Gastrocnemius medialis (tissue), 4 donors: Measurements from ENCODE around the gene TMPRSS9. TPM values are rescaled to one million over a fixed set of nuclear protein-coding genes. Genes with fewer than 3 reads are reported as not detected.

Source experiments
- ATAC-seq, 2 donors: fragments of 150-250 bp; one replicate each; pipeline ENCODE4 v1.9.1; 2016
- DNase-seq, 2 donors: peaks; one replicate each; pipeline ENCODE4 v3.0.0-alpha.2; 2019
- H3K27ac ChIP-seq, 4 donors: fragments of 200-600 bp; sonication (generic); 1 replicate in 1 of 4; 2 replicates in 3 of 4; pipeline ENCODE4 v1.5.1; 2016 to 2018; ENCODE audit warnings: mild to moderate bottlenecking in 2 of 4, moderate library complexity in 1 of 4
- H3K27me3 ChIP-seq, 3 donors: fragments of 200-600 bp; sonication (generic) in 2 of 3; 1 replicate in 1 of 3; 2 replicates in 2 of 3; pipeline versions ENCODE4 v1.5.1 to v1.6.0; 2016 to 2019; ENCODE audit warnings: mild to moderate bottlenecking in 1 of 3, moderate library complexity in 1 of 3
- H3K36me3 ChIP-seq, 2 donors: fragments of 200-600 bp; sonication (generic) in 1 of 2; one replicate each; pipeline ENCODE4 v1.5.1; 2017 to 2018
- H3K4me1 ChIP-seq, 2 donors: fragments of 200-600 bp; sonication (generic) in 1 of 2; one replicate each; pipeline ENCODE4 v1.5.1; 2016 to 2017; ENCODE audit warnings: mild to moderate bottlenecking in 2 of 2
- H3K4me3 ChIP-seq, 4 donors: fragments of 200-600 bp; sonication (generic) in 3 of 4; 1 replicate in 1 of 4; 2 replicates in 3 of 4; pipeline ENCODE4 v1.5.1; 2016 to 2019; ENCODE audit warnings: mild to moderate bottlenecking in 2 of 4
- H3K9me3 ChIP-seq, 3 donors: fragments of 200-600 bp; sonication (generic) in 2 of 3; 1 replicate in 1 of 3; 2 replicates in 2 of 3; pipeline ENCODE4 v1.5.1; 2016 to 2019
- CTCF ChIP-seq, 5 experiments: fragments of 450-650 bp in 3 of 5; fragments of 200-600 bp in 2 of 5; sonication (generic) in 2 of 5; IDR thresholded peaks in 4 of 5; conservative IDR thresholded peaks in 1 of 5; 1 replicate in 4 of 5; 2 replicates in 1 of 5; pipeline ENCODE4 v1.5.1; 2016 to 2019; ENCODE audit warnings: antibody characterized with exemption in 5 of 5, mild to moderate bottlenecking in 3 of 5, moderate library complexity in 3 of 5
- POLR2A ChIP-seq, 2 donors: fragments of 450-650 bp; IDR thresholded peaks; one replicate each; pipeline ENCODE4 v1.6.1; 2017; ENCODE audit warnings: antibody characterized with exemption in 2 of 2, mild to moderate bottlenecking in 2 of 2, moderate library complexity in 2 of 2
- in situ Hi-C, 4 donors: fragments of 200-750 bp; cut with MboI; loops; one replicate each; pipeline versions ENCODE4 v1.15.0 to v1.8.0; 2017; ENCODE audit warnings: low sequenced_read_pairs in 4 of 4
- intact Hi-C: fragments of 100-400 bp; cut with DNase I; formaldehyde crosslinking; loops from one replicate; pipeline ENCODE4 v1.15.1; 2023; ENCODE audit warnings: low total_unique reads
- total RNA-seq, 4 donors: library from RNA; depleted of rRNA; stranded (reverse); fragments of >200 nt; gene quantifications; one replicate each; pipeline versions ENCODE4 v1.1.0 to v1.2.3, GENCODE V29; 2016

TMPRSS9 gene
- total RNA-seq, 4 donors from 2014 or later, result not detected

- Histone ChIP-seq H3K27me3 (no peaks in the 10 kb centered on the region), H3K36me3 (no peaks in the 10 kb centered on the region), H3K27ac (peak overlapping the region; percentile 81 to 96 (median 91)), H3K4me3 (peak overlapping the region in 2 of 4 donors; percentile 32 to 84), H3K9me3 (no peaks in the 10 kb centered on the region), H3K4me1 (peaks cover 58 to 60% of the 10 kb centered on the region in 2 donors)
- intact Hi-C loops (loop anchor here (5.0 kb wide), 1 partner anchor 117 kb away; no protein-coding TSS in a partner anchor), in situ Hi-C loops (no loop called here)
- ATAC-seq (no peak), DNase-seq (no peak)
- TF ChIP-seq POLR2A (IDR thresholded peaks at IDR 0.05) (no peak), CTCF (IDR thresholded peaks at IDR 0.05 in 4 of 5, conservative IDR thresholded peaks at IDR 0.05 in 1 of 5) (no peak)
These were observed 29.8 kb upstream of the TMPRSS9 start for GRCh38 chr19:2330255-2330631.

- intact Hi-C loops (loop anchor here (5.0 kb wide), 1 partner anchor 117 kb away; no protein-coding TSS in a partner anchor), in situ Hi-C loops (no loop called here)
- Histone ChIP-seq H3K4me3 (peak overlapping the region; percentile 8 to 84 (median 22)), H3K4me1 (peaks cover 58 to 60% of the 10 kb centered on the region in 2 donors), H3K9me3 (no peaks in the 10 kb centered on the region), H3K36me3 (no peaks in the 10 kb centered on the region), H3K27me3 (no peaks in the 10 kb centered on the region), H3K27ac (peak overlapping the region; percentile 81 to 96 (median 91))
- ATAC-seq (peak; percentile 87 to 88), DNase-seq (peak; percentile 84 to 95)
- TF ChIP-seq POLR2A (IDR thresholded peaks at IDR 0.05), result peak; percentile 69 to 77
- no peak for TF ChIP-seq CTCF (IDR thresholded peaks at IDR 0.05 in 4 of 5, conservative IDR thresholded peaks at IDR 0.05 in 1 of 5)
These were observed 29.3 kb upstream of the TMPRSS9 start for GRCh38 chr19:2330632-2331284.

GRCh38 chr19:2331601-2332246 lies 28.3 kb upstream of the TMPRSS9 start:
- in situ Hi-C loops (no loop called here), intact Hi-C loops (loop anchor here (5.0 kb wide), 1 partner anchor 116 kb away; no protein-coding TSS in a partner anchor)
- H3K9me3 ChIP-seq, result no peaks in the 10 kb centered on the region
- ATAC-seq, result no peak
- no peak for DNase-seq
- peak overlapping the region in 1 of 4 donors; percentile 23 for H3K4me3 ChIP-seq
- TF ChIP-seq POLR2A (IDR thresholded peaks at IDR 0.05), result no peak
- no peaks in the 10 kb centered on the region for H3K36me3 ChIP-seq
- peak overlapping the region; percentile 81 to 96 (median 91) for H3K27ac ChIP-seq
- H3K4me1 ChIP-seq, result peaks cover 55 to 60% of the 10 kb centered on the region in 2 donors
- H3K27me3 ChIP-seq, result no peaks in the 10 kb centered on the region

GRCh38 chr19:2332341-2333026 lies 27.6 kb upstream of the TMPRSS9 start:
- H3K27me3 ChIP-seq, result no peaks in the 10 kb centered on the region
- no peak for TF ChIP-seq POLR2A (IDR thresholded peaks at IDR 0.05)
- TF ChIP-seq CTCF (IDR thresholded peaks at IDR 0.05 in 4 of 5, conservative IDR thresholded peaks at IDR 0.05 in 1 of 5), result no peak
- ATAC-seq (peak in 1 of 2 donors; percentile 8), DNase-seq (peak in 1 of 2 donors; percentile 52)
- peak overlapping the region; percentile 81 to 96 (median 91) for H3K27ac ChIP-seq
- peak overlapping the region in 1 of 4 donors; percentile 32 for H3K4me3 ChIP-seq
- H3K9me3 ChIP-seq, result no peaks in the 10 kb centered on the region
- H3K4me1 ChIP-seq, result peaks cover 48 to 53% of the 10 kb centered on the region in 2 donors
- intact Hi-C loops, result loop anchor here (5.0 kb wide), 1 partner anchor 115 kb away; no protein-coding TSS in a partner anchor
- in situ Hi-C loops, result no loop called here
- H3K36me3 ChIP-seq, result no peaks in the 10 kb centered on the region
